Fibroblast of lung (primary cell): ENCODE data around the gene BDH1. TPM values are rescaled to one million over a fixed set of nuclear protein-coding genes. Genes with fewer than 3 reads are reported as not detected.
A peak's percentile ranks its signal among the peaks of the same experiment; 100 is the strongest.

ENCODE experiments used
- DNase-seq, 2 donors: peaks; one replicate each; pipeline versions ENCODE4 v3.0.0 to v3.0.0-alpha.2; 2010; ENCODE audit warnings: low read depth in 2 of 2
- H2AFZ ChIP-seq: 2 replicates; pipeline ENCODE4 v1.5.1; 2012; ENCODE audit warnings: low read length, control low read depth, inconsistent platforms
- H3K27ac ChIP-seq: 2 replicates; pipeline ENCODE4 v1.5.1; 2011; ENCODE audit warnings: low read length, control low read depth; ENCODE audit not compliant: insufficient read depth
- H3K27me3 ChIP-seq: 2 replicates; pipeline ENCODE4 v1.5.1; 2011; ENCODE audit warnings: mild to moderate bottlenecking, low read length; ENCODE audit not compliant: control insufficient read depth, insufficient read depth
- H3K36me3 ChIP-seq: 2 replicates; pipeline ENCODE4 v1.5.1; 2011; ENCODE audit warnings: low read length; ENCODE audit not compliant: control insufficient read depth, insufficient read depth
- H3K4me1 ChIP-seq: 2 replicates; pipeline ENCODE4 v1.5.1; 2011; ENCODE audit warnings: low read length; ENCODE audit not compliant: control insufficient read depth, insufficient read depth; ENCODE audit errors: extremely low read depth
- H3K4me2 ChIP-seq: 2 replicates; pipeline ENCODE4 v1.5.1; 2011; ENCODE audit warnings: low read length, control low read depth; ENCODE audit not compliant: insufficient read depth; ENCODE audit errors: extremely low read depth
- H3K4me3 ChIP-seq, 4 experiments: fragments of 200-600 bp in 1 of 4; sonication (generic) in 1 of 4; replicated peaks in 1 of 4; 2 replicates each; pipeline ENCODE4 v1.5.1; 2011 to 2016; ENCODE audit warnings: low read length in 4 of 4, low read depth in 3 of 4, mild to moderate bottlenecking in 3 of 4, control low read depth in 2 of 4, inconsistent platforms in 1 of 4, mixed read lengths in 1 of 4; ENCODE audit not compliant: insufficient read depth in 1 of 4; ENCODE audit errors: control extremely low read depth in 1 of 4
- H3K79me2 ChIP-seq: 2 replicates; pipeline ENCODE4 v1.5.1; 2012; ENCODE audit warnings: mild to moderate bottlenecking, low read length, inconsistent platforms; ENCODE audit not compliant: control insufficient read depth, insufficient read depth
- H3K9ac ChIP-seq: 2 replicates; pipeline ENCODE4 v1.5.1; 2011; ENCODE audit warnings: mild to moderate bottlenecking, low read length, control low read depth; ENCODE audit not compliant: insufficient read depth
- H3K9me3 ChIP-seq: 2 replicates; pipeline ENCODE4 v1.5.1; 2012; ENCODE audit warnings: low read depth, low read length; ENCODE audit not compliant: control insufficient read depth, insufficient read depth
- H4K20me1 ChIP-seq: 2 replicates; pipeline ENCODE4 v1.5.1; 2011; ENCODE audit warnings: low read length; ENCODE audit not compliant: control insufficient read depth, insufficient read depth; ENCODE audit errors: extremely low read depth
- EZH2 ChIP-seq: IDR thresholded peaks from 2 replicates; pipeline ENCODE4 v1.5.1; 2012; ENCODE audit warnings: low read length, control low read depth, mild to moderate bottlenecking; ENCODE audit errors: missing control alignments
- polyA plus RNA-seq, 2 donors: library from polyadenylated mRNA; depleted of rRNA in 1 of 2; stranded (reverse) in 1 of 2; unstranded in 1 of 2; fragments of >200 nt; gene quantifications; 2 replicates each; pipeline ENCODE4 v1.2.1, GENCODE V29; 2011 to 2012; ENCODE audit warnings: missing spikeins in 1 of 2
- total RNA-seq: library from RNA; depleted of rRNA; stranded (reverse); fragments of >200 nt; gene quantifications from 2 replicates; pipeline ENCODE4 v1.2.1, GENCODE V29; 2014
- TF ChIP-seq, protein P1 (sequence below), 2 donors: IDR thresholded peaks in 1 of 2; conservative IDR thresholded peaks in 1 of 2; 1 replicate in 1 of 2; 2 replicates in 1 of 2; pipeline ENCODE4 v1.5.1; 2011 to 2012; ENCODE audit warnings: low read length in 2 of 2, control low read depth in 1 of 2, inconsistent platforms in 1 of 2, low read depth in 1 of 2, mild to moderate bottlenecking in 1 of 2

The BDH1 gene
- total and polyA plus RNA-seq, 2 donors (not counting 1 experiment from before 2014, with no cell fraction given): 0.66 to 3.1 TPM

DNA sequence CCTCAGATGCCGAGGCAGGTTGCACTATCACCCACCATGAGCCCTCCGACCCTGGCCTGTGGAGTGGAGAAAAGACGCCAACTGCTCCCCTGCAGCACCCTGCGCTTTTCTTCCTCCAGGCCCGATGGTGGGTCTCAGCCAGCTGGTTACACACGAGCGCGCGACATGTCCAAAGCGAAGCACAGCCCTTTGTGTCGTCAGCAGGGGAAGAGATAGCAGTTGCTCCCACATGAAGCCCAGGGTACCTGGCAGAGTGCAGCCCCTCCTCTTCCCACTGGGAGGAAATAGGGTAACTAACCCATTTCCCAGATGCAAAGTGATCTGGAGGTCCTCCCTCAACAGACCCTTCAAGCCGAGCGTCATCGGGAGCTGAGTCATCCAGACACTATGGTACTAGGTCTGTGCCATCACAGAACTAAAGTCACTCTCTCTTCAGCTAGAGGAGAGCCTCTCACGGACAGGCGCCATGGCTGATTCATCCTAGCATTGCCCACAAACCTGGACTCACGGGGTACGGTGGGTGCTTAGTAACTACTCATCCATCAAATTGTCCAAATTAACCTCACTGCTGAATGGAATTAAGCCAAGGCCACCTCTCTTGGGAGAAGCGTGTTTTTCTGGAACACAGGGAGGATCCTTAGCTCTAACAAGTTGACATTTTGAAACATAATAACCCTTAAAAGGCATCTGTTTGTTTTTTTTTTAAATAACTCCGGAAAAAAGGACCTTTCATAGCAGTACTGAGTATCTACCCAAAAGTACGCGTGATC, 45.2 kb upstream of the BDH1 start:
- no peak overlapping the region for H3K4me3 ChIP-seq
- H3K4me1 ChIP-seq: peaks cover 2% of the 10 kb centered on the region

DNA sequence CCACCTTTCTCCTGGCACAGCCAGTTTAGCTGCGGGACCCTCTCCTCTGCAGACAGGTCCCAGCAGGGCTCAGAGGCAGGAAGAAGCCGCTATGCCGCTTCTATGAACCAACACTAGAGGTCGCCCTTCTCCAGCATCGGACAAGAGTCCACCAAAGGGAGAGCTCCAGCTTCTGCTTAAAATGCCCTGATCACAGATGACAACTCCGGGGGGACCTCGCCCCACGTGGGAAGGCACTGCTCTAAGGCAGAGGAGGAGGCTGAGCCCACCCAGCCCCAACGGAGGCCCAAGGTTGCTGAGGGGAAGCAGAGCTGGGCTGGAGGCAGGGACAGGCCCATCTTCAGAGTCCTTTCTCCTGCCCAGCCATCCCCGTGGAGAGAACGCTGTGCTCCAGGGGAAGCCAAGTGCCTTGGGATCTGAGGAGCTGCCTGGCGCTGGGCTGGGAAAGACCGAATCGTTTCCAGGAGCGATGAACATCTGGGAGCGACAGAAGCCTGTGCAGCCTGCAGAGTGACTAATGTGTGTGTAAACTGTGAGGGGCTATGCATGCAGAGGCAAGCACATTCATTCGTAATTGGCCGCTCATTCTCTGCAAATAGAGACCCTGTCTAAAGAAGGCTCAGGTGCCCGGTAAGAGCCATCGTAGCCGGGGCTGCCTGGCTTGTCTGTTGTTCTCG, 43.5 kb upstream of the BDH1 start:
- Histone ChIP-seq H3K4me1 (peaks cover 2% of the 10 kb centered on the region), H3K79me2 (no peaks in the 10 kb centered on the region), H3K9ac (no peak overlapping the region), H3K4me3 (peak overlapping the region; percentile 23 to 40 (median 32)), H3K9me3 (no peaks in the 10 kb centered on the region), H3K27me3 (no peaks in the 10 kb centered on the region), H3K27ac (peak overlapping the region; percentile 8), H3K4me2 (peak overlapping the region; percentile 79), H3K36me3 (no peaks in the 10 kb centered on the region), H2AFZ (peak overlapping the region; percentile 70), H4K20me1 (no peaks in the 10 kb centered on the region)
- peak; percentile 71 to 82 for DNase-seq
- TF ChIP-seq EZH2: no peak
- TF ChIP-seq, protein P1, sequence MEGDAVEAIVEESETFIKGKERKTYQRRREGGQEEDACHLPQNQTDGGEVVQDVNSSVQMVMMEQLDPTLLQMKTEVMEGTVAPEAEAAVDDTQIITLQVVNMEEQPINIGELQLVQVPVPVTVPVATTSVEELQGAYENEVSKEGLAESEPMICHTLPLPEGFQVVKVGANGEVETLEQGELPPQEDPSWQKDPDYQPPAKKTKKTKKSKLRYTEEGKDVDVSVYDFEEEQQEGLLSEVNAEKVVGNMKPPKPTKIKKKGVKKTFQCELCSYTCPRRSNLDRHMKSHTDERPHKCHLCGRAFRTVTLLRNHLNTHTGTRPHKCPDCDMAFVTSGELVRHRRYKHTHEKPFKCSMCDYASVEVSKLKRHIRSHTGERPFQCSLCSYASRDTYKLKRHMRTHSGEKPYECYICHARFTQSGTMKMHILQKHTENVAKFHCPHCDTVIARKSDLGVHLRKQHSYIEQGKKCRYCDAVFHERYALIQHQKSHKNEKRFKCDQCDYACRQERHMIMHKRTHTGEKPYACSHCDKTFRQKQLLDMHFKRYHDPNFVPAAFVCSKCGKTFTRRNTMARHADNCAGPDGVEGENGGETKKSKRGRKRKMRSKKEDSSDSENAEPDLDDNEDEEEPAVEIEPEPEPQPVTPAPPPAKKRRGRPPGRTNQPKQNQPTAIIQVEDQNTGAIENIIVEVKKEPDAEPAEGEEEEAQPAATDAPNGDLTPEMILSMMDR (conservative IDR thresholded peaks at IDR 0.05 in 1 of 2, IDR thresholded peaks at IDR 0.05 in 1 of 2; ENCODE audit: low read depth in 1 of 2, low read length in 2 of 2): peak; percentile 66 to 88

More for the DNA sequence above, 45.2 kb upstream of the BDH1 start:
- no peaks in the 10 kb centered on the region for H3K36me3 ChIP-seq
- H2AFZ ChIP-seq: no peak overlapping the region
- H3K9me3 ChIP-seq: no peaks in the 10 kb centered on the region
- TF ChIP-seq EZH2: no peak
- TF ChIP-seq, protein P1 (conservative IDR thresholded peaks at IDR 0.05 in 1 of 2, IDR thresholded peaks at IDR 0.05 in 1 of 2; ENCODE audit: low read depth in 1 of 2, low read length in 2 of 2): no peak
- H4K20me1 ChIP-seq: no peaks in the 10 kb centered on the region
- H3K27me3 ChIP-seq: no peaks in the 10 kb centered on the region
- no peak overlapping the region for H3K4me2 ChIP-seq
- H3K9ac ChIP-seq: no peak overlapping the region
- no peak overlapping the region for H3K27ac ChIP-seq
- DNase-seq: peak; percentile 9 to 76
- H3K79me2 ChIP-seq: no peaks in the 10 kb centered on the region

DNA sequence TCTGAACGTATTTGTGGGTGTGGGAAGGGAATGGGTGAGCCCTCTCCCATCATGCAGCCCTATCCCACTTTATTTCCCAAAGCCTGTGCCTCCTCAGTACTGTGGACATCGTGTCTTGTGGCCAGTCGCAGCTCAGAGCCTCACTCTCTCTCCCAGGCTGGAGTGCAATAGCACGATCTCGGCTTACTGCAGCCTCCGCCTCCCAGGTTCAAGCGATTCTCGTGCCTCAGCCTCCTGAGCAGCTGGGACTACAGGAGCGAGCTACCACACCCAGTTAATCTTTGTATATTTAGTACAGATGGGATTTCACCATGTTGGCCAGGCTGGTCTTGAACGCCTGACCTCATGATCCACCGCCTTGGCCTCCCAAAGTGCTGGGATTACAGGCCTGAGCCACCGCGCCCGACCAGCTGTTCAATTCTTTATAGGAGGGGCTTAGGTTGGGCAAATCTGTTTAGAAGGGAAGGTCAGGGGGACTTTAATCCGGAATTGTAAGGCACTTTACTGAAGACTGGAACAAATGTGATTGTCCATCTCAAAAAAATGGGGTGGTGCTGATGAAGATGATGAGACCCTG, 42.7 kb upstream of the BDH1 start:
- H3K4me2 ChIP-seq: no peak overlapping the region

More for the DNA sequence above, 42.7 kb upstream of the BDH1 start:
- Histone ChIP-seq H2AFZ (no peak overlapping the region), H3K36me3 (no peaks in the 10 kb centered on the region), H3K27me3 (no peaks in the 10 kb centered on the region), H3K27ac (no peak overlapping the region), H4K20me1 (no peaks in the 10 kb centered on the region), H3K9ac (no peak overlapping the region), H3K79me2 (no peaks in the 10 kb centered on the region), H3K4me1 (peaks cover 2% of the 10 kb centered on the region), H3K9me3 (no peaks in the 10 kb centered on the region), H3K4me3 (no peak overlapping the region)
- no peak for TF ChIP-seq EZH2
- TF ChIP-seq, protein P1 (conservative IDR thresholded peaks at IDR 0.05 in 1 of 2, IDR thresholded peaks at IDR 0.05 in 1 of 2; ENCODE audit: low read depth in 1 of 2, low read length in 2 of 2): no peak
- DNase-seq: no peak
